HG02759 (cell line): ENCODE data around the gene RIMS3.
"Not testable (repeated sequence)": the region's sequence is repeated elsewhere in the genome, so short reads cannot be mapped to it uniquely, and the experiment has no call there.

Experiments used
- ATAC-seq: cut with Tn5 transposase; IDR thresholded peaks from one replicate; pipeline ENCODE4 v1.9.1; 2021; ENCODE audit warnings: mild to moderate bottlenecking, moderate library complexity; ENCODE audit not compliant: unreplicated experiment

The RIMS3 gene

GRCh38 chr1:40594187-40594531 lies 71.3 kb downstream of the RIMS3 start:
- ATAC-seq = no peak

- ATAC-seq = no peak
These were observed 71.9 kb downstream of the RIMS3 start for GRCh38 chr1:40593449-40594186.

- ATAC-seq = no peak
These were observed 73.2 kb downstream of the RIMS3 start for GRCh38 chr1:40592107-40592803.

- ATAC-seq = no peak
These were observed 76.9 kb downstream of the RIMS3 start for GRCh38 chr1:40588586-40588985.

GRCh38 chr1:40583980-40584379 lies 81.5 kb downstream of the RIMS3 start:
- ATAC-seq = no peak

GRCh38 chr1:40582116-40582515 lies 83.4 kb downstream of the RIMS3 start:
- ATAC-seq = no peak

GRCh38 chr1:40575336-40575735 lies 90.1 kb downstream of the RIMS3 start:
- ATAC-seq = no peak

GRCh38 chr1:40574805-40575204 lies 90.7 kb downstream of the RIMS3 start:
- ATAC-seq = not testable (repeated sequence)
